ENCODE results near the gene RNF220.

RNF220 gene

GRCh38 chr1:44652445-44653106 lies 247.5 kb downstream of the RNF220 start (continued):
- TF ChIP-seq ZNF658 (tag by site-specific recombination; IDR thresholded peaks at IDR 0.05) (no peak), ZNF138 (tag by site-specific recombination; IDR thresholded peaks at IDR 0.05; ENCODE audit: borderline replicate concordance) (no peak), GLIS1 (tag by site-specific recombination; IDR thresholded peaks at IDR 0.05) (peak; percentile 81), TSHZ1 (tag by site-specific recombination; IDR thresholded peaks at IDR 0.05; ENCODE audit: borderline replicate concordance) (no peak), ZNF473 (tag by site-specific recombination; IDR thresholded peaks at IDR 0.05) (no peak), MEIS1 (CRISPR knock-in tag; IDR thresholded peaks at IDR 0.05; ENCODE audit: borderline replicate concordance) (no peak), ZNF324 (tag by site-specific recombination; IDR thresholded peaks at IDR 0.05) (0 out of 2 replicates have a peak, but pooled peaks have one; percentile 18), ZNF837 (tag by site-specific recombination; IDR thresholded peaks at IDR 0.05) (no peak), ZNF510 (tag by site-specific recombination; IDR thresholded peaks at IDR 0.05; ENCODE audit: insufficient replicate concordance) (no peak), KLF8 (tag by site-specific recombination; IDR thresholded peaks at IDR 0.05) (peak; percentile 16; the same call in 1 of the 2 replicates), ZBTB17 (tag by site-specific recombination; IDR thresholded peaks at IDR 0.05) (0 out of 2 replicates have a peak, but pooled peaks have one; percentile 37), HOXC10 (CRISPR knock-in tag; IDR thresholded peaks at IDR 0.05) (no peak), ZNF692 (tag by site-specific recombination; IDR thresholded peaks at IDR 0.05) (peak; percentile 41; the same call in 1 of the 2 replicates), ZNF433 (tag by site-specific recombination; IDR thresholded peaks at IDR 0.05; ENCODE audit: low read depth) (no peak), ZNF140 (tag by site-specific recombination; IDR thresholded peaks at IDR 0.05) (no peak)
- TF ChIP-seq, protein P1, sequence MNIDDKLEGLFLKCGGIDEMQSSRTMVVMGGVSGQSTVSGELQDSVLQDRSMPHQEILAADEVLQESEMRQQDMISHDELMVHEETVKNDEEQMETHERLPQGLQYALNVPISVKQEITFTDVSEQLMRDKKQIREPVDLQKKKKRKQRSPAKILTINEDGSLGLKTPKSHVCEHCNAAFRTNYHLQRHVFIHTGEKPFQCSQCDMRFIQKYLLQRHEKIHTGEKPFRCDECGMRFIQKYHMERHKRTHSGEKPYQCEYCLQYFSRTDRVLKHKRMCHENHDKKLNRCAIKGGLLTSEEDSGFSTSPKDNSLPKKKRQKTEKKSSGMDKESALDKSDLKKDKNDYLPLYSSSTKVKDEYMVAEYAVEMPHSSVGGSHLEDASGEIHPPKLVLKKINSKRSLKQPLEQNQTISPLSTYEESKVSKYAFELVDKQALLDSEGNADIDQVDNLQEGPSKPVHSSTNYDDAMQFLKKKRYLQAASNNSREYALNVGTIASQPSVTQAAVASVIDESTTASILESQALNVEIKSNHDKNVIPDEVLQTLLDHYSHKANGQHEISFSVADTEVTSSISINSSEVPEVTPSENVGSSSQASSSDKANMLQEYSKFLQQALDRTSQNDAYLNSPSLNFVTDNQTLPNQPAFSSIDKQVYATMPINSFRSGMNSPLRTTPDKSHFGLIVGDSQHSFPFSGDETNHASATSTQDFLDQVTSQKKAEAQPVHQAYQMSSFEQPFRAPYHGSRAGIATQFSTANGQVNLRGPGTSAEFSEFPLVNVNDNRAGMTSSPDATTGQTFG (tag by site-specific recombination; IDR thresholded peaks at IDR 0.05; ENCODE audit: borderline replicate concordance), result no peak
- TF ChIP-seq, protein P2, sequence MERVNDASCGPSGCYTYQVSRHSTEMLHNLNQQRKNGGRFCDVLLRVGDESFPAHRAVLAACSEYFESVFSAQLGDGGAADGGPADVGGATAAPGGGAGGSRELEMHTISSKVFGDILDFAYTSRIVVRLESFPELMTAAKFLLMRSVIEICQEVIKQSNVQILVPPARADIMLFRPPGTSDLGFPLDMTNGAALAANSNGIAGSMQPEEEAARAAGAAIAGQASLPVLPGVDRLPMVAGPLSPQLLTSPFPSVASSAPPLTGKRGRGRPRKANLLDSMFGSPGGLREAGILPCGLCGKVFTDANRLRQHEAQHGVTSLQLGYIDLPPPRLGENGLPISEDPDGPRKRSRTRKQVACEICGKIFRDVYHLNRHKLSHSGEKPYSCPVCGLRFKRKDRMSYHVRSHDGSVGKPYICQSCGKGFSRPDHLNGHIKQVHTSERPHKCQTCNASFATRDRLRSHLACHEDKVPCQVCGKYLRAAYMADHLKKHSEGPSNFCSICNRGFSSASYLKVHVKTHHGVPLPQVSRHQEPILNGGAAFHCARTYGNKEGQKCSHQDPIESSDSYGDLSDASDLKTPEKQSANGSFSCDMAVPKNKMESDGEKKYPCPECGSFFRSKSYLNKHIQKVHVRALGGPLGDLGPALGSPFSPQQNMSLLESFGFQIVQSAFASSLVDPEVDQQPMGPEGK (tag by site-specific recombination; IDR thresholded peaks at IDR 0.05), result peak; percentile 70
- TF ChIP-seq, protein P3, sequence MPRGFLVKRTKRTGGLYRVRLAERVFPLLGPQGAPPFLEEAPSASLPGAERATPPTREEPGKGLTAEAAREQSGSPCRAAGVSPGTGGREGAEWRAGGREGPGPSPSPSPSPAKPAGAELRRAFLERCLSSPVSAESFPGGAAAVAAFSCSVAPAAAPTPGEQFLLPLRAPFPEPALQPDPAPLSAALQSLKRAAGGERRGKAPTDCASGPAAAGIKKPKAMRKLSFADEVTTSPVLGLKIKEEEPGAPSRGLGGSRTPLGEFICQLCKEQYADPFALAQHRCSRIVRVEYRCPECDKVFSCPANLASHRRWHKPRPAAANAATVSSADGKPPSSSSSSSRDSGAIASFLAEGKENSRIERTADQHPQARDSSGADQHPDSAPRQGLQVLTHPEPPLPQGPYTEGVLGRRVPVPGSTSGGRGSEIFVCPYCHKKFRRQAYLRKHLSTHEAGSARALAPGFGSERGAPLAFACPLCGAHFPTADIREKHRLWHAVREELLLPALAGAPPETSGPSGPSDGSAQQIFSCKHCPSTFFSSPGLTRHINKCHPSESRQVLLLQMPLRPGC (tag by site-specific recombination; IDR thresholded peaks at IDR 0.05), result 0 out of 2 replicates have a peak, but pooled peaks have one; percentile 55
- TF ChIP-seq, protein P4, sequence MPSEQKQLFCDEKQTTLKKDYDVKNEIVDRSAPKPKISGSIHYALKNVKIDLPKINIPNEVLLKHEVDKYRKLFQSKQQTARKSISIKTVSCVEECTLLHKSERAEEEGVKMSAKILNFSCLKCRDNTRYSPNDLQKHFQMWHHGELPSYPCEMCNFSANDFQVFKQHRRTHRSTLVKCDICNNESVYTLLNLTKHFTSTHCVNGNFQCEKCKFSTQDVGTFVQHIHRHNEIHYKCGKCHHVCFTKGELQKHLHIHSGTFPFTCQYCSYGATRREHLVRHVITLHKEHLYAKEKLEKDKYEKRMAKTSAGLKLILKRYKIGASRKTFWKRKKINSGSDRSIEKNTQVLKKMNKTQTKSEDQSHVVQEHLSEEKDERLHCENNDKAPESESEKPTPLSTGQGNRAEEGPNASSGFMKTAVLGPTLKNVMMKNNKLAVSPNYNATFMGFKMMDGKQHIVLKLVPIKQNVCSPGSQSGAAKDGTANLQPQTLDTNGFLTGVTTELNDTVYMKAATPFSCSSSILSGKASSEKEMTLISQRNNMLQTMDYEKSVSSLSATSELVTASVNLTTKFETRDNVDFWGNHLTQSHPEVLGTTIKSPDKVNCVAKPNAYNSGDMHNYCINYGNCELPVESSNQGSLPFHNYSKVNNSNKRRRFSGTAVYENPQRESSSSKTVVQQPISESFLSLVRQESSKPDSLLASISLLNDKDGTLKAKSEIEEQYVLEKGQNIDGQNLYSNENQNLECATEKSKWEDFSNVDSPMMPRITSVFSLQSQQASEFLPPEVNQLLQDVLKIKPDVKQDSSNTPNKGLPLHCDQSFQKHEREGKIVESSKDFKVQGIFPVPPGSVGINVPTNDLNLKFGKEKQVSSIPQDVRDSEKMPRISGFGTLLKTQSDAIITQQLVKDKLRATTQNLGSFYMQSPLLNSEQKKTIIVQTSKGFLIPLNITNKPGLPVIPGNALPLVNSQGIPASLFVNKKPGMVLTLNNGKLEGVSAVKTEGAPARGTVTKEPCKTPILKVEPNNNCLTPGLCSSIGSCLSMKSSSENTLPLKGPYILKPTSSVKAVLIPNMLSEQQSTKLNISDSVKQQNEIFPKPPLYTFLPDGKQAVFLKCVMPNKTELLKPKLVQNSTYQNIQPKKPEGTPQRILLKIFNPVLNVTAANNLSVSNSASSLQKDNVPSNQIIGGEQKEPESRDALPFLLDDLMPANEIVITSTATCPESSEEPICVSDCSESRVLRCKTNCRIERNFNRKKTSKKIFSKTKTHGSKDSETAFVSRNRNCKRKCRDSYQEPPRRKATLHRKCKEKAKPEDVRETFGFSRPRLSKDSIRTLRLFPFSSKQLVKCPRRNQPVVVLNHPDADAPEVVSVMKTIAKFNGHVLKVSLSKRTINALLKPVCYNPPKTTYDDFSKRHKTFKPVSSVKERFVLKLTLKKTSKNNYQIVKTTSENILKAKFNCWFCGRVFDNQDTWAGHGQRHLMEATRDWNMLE (tag by site-specific recombination; conservative IDR thresholded peaks at IDR 0.05; ENCODE audit: low read depth), result no peak
- TF ChIP-seq, protein P5, sequence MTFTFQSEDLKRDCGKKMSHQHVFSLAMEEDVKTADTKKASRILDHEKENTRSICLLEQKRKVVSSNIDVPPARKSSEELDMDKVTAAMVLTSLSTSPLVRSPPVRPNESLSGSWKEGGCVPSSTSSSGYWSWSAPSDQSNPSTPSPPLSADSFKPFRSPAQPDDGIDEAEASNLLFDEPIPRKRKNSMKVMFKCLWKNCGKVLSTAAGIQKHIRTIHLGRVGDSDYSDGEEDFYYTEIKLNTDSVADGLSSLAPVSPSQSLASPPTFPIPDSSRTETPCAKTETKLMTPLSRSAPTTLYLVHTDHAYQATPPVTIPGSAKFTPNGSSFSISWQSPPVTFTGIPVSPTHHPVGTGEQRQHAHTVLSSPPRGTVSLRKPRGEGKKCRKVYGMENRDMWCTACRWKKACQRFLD (tag by site-specific recombination; IDR thresholded peaks at IDR 0.05), result no peak
